A549 (cell line): ENCODE data around the gene VDR.

Experiments used
- EP300 ChIP-seq, 2 experiments: fragments of >200 bp; sonication (Bioruptor Twin); formaldehyde crosslinking; IDR thresholded peaks; 2 replicates in 1 of 2; 3 replicates in 1 of 2; pipeline ENCODE4 v1.6.1; 2016 to 2017
- KDM5A ChIP-seq: fragments of 200-600 bp; sonication (generic); IDR thresholded peaks from 2 replicates; pipeline ENCODE4 v1.6.1; 2016; ENCODE audit warnings: antibody characterized with exemption, mild to moderate bottlenecking
- MYC ChIP-seq: IDR thresholded peaks from 2 replicates; pipeline ENCODE4 v1.6.1; 2012; ENCODE audit warnings: mild to moderate bottlenecking, inconsistent platforms, low read length, improper control_type of control experiment, borderline replicate concordance
- SREBF2 ChIP-seq: fragments of 450-650 bp; IDR thresholded peaks from 2 replicates; pipeline ENCODE4 v1.6.1; 2014; ENCODE audit warnings: mild to moderate bottlenecking, moderate library complexity
- TF ChIP-seq, protein P1 (sequence below): fragments of 250-450 bp; sonication (Bioruptor Pico); IDR thresholded peaks from 2 replicates; pipeline ENCODE4 v1.5.0; 2021; ENCODE audit warnings: mild to moderate bottlenecking, moderate library complexity, borderline replicate concordance
- TF ChIP-seq, protein P2 (sequence below): fragments of >200 bp; sonication (Bioruptor Twin); formaldehyde crosslinking; IDR thresholded peaks from 3 replicates; pipeline ENCODE4 v1.5.1; 2016

- TF ChIP-seq, protein P1, sequence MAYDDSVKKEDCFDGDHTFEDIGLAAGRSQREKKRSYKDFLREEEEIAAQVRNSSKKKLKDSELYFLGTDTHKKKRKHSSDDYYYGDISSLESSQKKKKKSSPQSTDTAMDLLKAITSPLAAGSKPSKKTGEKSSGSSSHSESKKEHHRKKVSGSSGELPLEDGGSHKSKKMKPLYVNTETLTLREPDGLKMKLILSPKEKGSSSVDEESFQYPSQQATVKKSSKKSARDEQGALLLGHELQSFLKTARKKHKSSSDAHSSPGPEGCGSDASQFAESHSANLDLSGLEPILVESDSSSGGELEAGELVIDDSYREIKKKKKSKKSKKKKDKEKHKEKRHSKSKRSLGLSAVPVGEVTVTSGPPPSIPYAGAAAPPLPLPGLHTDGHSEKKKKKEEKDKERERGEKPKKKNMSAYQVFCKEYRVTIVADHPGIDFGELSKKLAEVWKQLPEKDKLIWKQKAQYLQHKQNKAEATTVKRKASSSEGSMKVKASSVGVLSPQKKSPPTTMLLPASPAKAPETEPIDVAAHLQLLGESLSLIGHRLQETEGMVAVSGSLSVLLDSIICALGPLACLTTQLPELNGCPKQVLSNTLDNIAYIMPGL (CRISPR knock-in tag), result no peak
- TF ChIP-seq SREBF2 (no peak), KDM5A (no peak), EP300 (IDR thresholded peaks at IDR 0.05) (no peak), MYC (no peak)
- TF ChIP-seq, protein P2, sequence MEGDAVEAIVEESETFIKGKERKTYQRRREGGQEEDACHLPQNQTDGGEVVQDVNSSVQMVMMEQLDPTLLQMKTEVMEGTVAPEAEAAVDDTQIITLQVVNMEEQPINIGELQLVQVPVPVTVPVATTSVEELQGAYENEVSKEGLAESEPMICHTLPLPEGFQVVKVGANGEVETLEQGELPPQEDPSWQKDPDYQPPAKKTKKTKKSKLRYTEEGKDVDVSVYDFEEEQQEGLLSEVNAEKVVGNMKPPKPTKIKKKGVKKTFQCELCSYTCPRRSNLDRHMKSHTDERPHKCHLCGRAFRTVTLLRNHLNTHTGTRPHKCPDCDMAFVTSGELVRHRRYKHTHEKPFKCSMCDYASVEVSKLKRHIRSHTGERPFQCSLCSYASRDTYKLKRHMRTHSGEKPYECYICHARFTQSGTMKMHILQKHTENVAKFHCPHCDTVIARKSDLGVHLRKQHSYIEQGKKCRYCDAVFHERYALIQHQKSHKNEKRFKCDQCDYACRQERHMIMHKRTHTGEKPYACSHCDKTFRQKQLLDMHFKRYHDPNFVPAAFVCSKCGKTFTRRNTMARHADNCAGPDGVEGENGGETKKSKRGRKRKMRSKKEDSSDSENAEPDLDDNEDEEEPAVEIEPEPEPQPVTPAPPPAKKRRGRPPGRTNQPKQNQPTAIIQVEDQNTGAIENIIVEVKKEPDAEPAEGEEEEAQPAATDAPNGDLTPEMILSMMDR, result no peak
These were observed 46.2 kb upstream of the VDR start for GRCh38 chr12:47950856-47951468.
